Motor neuron (in vitro differentiated cells): ENCODE measurements around the gene PFKFB4. TPM values are rescaled to one million over a fixed set of nuclear protein-coding genes. Genes with fewer than 3 reads are reported as not detected.
"Not testable (repeated sequence)": the region's sequence is repeated elsewhere in the genome, so short reads cannot be mapped to it uniquely, and the experiment has no call there.

Source experiments
- ATAC-seq, 8 experiments: fragments of 200-7000 bp; cut with Tn5 transposase; replicated peaks in 6 of 8; 2 replicates each; pipeline ENCODE4 v1.8.0; 2021; ENCODE audit warnings: mild to moderate bottlenecking in 8 of 8, moderate library complexity in 8 of 8
- H3K27ac ChIP-seq, 2 donors: fragments of 250-450 bp; sonication (Bioruptor Pico); 2 replicates each; pipeline ENCODE4 v1.9.0; 2021; ENCODE audit warnings: antibody characterized with exemption in 2 of 2, mild to moderate bottlenecking in 2 of 2, moderate library complexity in 1 of 2
- H3K4me1 ChIP-seq, 2 donors: fragments of 250-450 bp; sonication (Bioruptor Pico); replicated peaks in 1 of 2; 2 replicates each; pipeline ENCODE4 v1.6.1; 2021; ENCODE audit warnings: antibody characterized with exemption in 2 of 2, mild to moderate bottlenecking in 2 of 2, moderate library complexity in 1 of 2
- H3K4me3 ChIP-seq, 5 donors: fragments of 250-450 bp; sonication (Bioruptor Pico); 2 replicates each; pipeline ENCODE4 v1.9.0; 2021; ENCODE audit warnings: antibody characterized with exemption in 5 of 5, mild to moderate bottlenecking in 5 of 5, moderate library complexity in 4 of 5
- WGBS, 10 experiments: fragments of 450-650 bp; shearing (Covaris generic); methylation state at CpG; one replicate each; pipeline ENCODE4 v1.0.0; 2022; 5-methylcytosine and 5-hydroxymethylcytosine counted together
- in situ Hi-C, 9 experiments: fragments of 400-800 bp; cut with MboI; loops; one replicate each; pipeline ENCODE4 v1.15.0; 2021; ENCODE audit warnings: low sequenced_read_pairs in 9 of 9, low pct_unique_long_range_greater_than_20kb in 2 of 9; ENCODE audit not compliant: unreplicated experiment in 9 of 9
- total RNA-seq, 8 experiments: library from RNA; unstranded; fragments of 300-600 nt; gene quantifications; 2 replicates each; pipeline versions ENCODE4 v1.2.3 to v1.2.4, GENCODE V29; 2022

Gene PFKFB4
- total RNA-seq, 8 experiments from 2014 or later = 3.1 to 36.0 (median 10.4) TPM

DNA sequence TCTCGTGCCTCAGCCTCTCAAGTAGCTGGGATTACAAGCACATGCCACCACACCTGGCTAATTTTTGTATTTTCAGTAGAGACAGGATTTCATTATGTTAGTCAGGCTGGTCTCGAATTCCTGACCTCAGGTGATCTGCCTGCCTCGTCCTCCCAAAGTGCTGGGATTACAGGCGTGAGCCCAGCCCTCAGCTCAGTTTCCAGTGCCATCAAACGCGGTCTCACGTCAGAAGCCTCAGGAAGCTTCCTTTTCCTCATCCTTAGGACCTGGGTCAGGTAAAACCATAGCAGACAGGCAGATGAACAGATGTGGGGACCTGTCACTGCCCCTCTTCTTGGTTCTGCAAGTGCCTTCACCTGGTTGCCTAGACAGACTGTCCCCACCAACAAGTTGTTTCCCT is 5.0 kb downstream of the PFKFB4 start:
- H3K4me1 ChIP-seq = peaks cover 12 to 23% of the 10 kb centered on the region in 2 donors
- ATAC-seq, in situ Hi-C loops, H3K4me3 ChIP-seq, H3K27ac ChIP-seq: not testable (repeated sequence)
- WGBS, 10 experiments = 100% methylated on average over 2 of the region's 7 CpGs; no CpG with 5 or more reads in 9 of the 10 experiments

DNA sequence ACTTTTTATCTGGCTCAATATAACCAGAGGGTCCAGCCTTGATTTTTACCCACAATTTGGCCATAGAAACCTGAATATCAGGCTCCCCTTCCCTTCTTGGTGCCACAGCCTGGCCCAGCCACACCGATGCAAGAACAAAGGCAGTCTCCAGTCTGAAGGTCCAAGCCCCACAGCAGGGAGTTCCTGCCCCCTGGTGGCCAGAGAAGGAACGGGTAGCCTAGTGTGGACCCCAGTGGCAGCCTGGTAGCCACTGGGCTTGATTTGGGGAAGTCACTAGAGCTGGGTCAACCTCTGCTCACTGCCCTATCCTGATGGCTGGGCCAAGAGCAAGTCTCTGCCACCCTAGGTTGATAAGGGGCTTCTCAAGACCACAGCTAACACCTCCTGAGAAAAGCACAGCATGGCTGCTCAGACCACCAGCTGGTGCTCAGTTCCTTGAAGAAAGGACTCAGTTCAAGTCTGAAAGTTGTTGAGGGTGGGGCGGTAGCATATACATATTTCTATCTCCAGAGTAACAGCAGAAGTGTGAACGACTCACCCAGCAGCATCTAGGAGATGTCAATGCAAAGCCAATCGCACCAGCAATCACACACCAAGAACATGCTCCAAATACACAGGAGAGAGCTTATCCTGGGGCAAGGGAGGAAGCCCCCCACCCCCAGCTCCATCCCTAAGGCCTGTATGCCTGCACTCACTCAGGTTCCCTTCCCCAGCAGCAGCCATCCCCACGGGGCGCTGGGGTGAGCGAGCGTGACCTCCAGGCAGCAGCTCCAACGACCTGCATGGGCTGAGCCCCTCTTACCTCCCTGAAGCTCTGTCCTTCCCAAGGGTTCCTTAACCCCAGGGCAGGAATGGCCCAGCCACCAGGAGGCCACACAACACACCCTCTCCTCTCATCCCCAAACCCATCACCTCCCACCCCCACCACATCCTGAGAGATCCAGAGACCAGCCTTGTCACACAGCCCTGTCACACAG is 7.6 kb downstream of the PFKFB4 start:
- peak; percentile 78 to 97 (median 92) for ATAC-seq
- in situ Hi-C loops = loop anchor here in 1 of 9 experiments (10.0 kb wide), 1 partner anchor 84 kb away; a partner anchor contains a TSS

DNA sequence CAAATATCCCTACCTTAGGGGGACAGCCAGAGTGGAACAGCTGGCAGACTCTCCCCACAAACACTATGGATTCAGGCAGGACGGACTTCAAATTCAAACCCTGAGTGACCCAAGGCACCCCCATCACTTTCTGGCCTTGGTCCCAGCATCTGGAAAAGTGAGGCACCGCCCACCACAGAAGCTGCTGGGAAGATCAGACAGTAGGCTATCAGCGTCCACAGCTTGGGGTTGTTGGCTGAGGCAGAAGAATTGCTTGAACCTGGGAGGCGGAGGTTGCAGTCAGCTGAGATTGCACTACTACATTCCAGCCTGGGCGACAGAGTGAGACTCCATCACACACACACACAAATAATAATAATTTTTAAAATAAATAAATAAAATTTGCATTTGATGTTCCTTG is 8.5 kb downstream of the PFKFB4 start:
- ATAC-seq = peak in 1 of 8 experiments; percentile 17
- Histone ChIP-seq H3K4me1 (peaks cover 0 to 2% of the 10 kb centered on the region in 2 donors), H3K4me3 (no peak overlapping the region), H3K27ac (no peak overlapping the region)
- in situ Hi-C loops = loop anchor here in 1 of 9 experiments (10.0 kb wide), 1 partner anchor 83 kb away; a partner anchor contains a TSS
- WGBS, 10 experiments = 50 to 100% (median 88%) methylated on average over 2 to 3 of the region's 5 CpGs; no CpG with 5 or more reads in 7 of the 10 experiments

More for the DNA sequence above, 7.6 kb downstream of the PFKFB4 start:
- WGBS, 10 experiments = 10 to 50% (median 43%) methylated on average over 1 to 2 of the region's 10 CpGs; no CpG with 5 or more reads in 7 of the 10 experiments
- peaks cover 0 to 2% of the 10 kb centered on the region in 2 donors for H3K4me1 ChIP-seq
- H3K27ac ChIP-seq = no peak overlapping the region
- H3K4me3 ChIP-seq = no peak overlapping the region

DNA sequence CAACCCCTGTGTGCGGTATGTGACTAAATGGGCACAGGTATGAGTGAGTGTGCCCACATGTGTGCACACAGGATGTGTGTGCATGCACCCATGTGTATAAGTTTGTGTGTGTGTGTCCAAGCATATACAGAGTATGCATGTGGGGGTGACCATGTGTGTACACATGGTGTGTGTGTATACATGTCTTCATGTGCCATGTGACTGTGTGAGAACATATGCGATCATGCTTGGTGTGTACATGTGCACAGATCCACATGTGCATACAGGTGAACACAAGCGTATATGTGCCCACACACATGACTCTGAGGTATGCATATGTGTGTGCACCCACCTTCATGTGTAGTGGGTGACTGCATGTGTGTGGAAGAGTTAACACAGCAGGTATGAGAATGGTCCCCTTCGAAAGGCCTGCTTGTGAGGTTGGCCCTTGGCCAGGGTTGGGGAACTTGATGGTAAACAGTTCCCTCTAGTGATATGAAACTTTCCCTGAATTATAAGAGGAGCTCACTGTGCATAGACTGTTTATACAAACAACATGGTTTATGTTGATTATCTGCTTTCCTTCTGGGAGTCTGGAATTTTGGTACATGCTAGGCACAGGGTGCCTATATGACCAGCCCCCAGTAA is 10.3 kb downstream of the PFKFB4 start:
- Histone ChIP-seq H3K27ac (no peak overlapping the region), H3K4me1 (peaks cover 0 to 2% of the 10 kb centered on the region in 2 donors), H3K4me3 (no peak overlapping the region)
- 17 to 100% (median 100%) methylated on average over 1 to 4 of the region's 4 CpGs; no CpG with 5 or more reads in 5 of the 10 experiments for WGBS, 10 experiments
- ATAC-seq = peak in 1 of 8 experiments; percentile 6
- in situ Hi-C loops = loop anchor here in 1 of 9 experiments (10.0 kb wide), 1 partner anchor 82 kb away; a partner anchor contains a TSS

DNA sequence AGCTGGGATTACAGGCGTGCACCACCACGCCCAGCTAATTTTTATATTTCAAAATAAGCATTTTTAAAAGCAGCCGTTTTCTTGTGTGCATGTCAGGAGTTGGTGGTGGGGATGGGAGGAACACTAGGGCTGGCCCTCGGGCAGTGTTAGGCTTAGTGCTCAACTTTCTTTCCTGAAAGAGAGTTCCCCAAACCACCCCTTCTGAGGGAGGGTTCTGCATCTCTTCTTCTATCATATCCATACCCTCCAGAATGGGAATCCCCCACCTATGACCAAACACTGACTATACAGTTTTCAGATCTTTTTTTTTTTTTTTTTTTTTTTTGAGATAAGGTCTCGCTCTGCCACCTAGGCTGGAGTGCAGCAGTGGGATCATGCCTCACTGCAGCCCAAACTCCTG is 12.5 kb downstream of the PFKFB4 start:
- ATAC-seq = peak in 2 of 8 experiments; percentile 15 to 31
- in situ Hi-C loops = loop anchor here in 1 of 9 experiments (10.0 kb wide), 1 partner anchor 79 kb away; a partner anchor contains a TSS

GRCh38 chr3:48543271-48543866 is 13.2 kb downstream of the PFKFB4 start:
- ATAC-seq = peak in 3 of 8 experiments; percentile 35 to 75 (median 62)
- Histone ChIP-seq H3K4me3 (no peak overlapping the region), H3K27ac (no peak overlapping the region), H3K4me1 (no peaks in the 10 kb centered on the region)
- in situ Hi-C loops = loop anchor here in 1 of 9 experiments (10.0 kb wide), 1 partner anchor 79 kb away; a partner anchor contains a TSS
- WGBS, 10 experiments = 0 to 100% (median 46%) methylated on average over 1 to 2 of the region's 9 CpGs; no CpG with 5 or more reads in 6 of the 10 experiments

More for the DNA sequence above, 12.5 kb downstream of the PFKFB4 start:
- H3K4me1 ChIP-seq = peaks cover 0 to 2% of the 10 kb centered on the region in 2 donors
- no peak overlapping the region for H3K4me3 ChIP-seq
- no peak overlapping the region for H3K27ac ChIP-seq
- WGBS, 10 experiments = 27 to 93% (median 75%) methylated on average over 2 to 5 of the region's 5 CpGs; no CpG with 5 or more reads in 3 of the 10 experiments

DNA sequence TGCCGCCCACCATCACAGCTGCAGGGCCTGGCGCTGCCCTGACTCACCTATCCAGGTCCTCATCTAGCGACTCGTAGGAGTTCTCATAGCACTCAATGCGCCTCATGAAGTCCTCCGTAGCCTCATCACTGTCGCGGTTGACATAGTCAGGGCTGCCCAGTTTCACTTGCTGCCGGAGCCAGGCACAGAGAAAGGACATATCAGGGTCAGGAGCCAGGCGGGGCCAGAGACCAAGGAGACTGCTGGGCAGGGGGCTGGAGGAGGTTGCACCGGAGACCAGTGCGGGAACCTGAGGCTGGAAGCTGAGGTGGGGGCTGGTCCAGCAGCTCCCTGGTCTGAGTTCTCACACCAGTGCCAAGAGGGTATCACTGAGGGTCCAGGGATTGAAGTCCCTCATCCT is 18.2 kb downstream of the PFKFB4 start:
- no peak for ATAC-seq
- H3K4me3 ChIP-seq = no peak overlapping the region
- in situ Hi-C loops = no loop called here
- H3K27ac ChIP-seq = no peak overlapping the region
- 88 to 100% (median 98%) methylated on average over 1 to 9 of the region's 12 CpGs; no CpG with 5 or more reads in 4 of the 10 experiments for WGBS, 10 experiments
- no peaks in the 10 kb centered on the region for H3K4me1 ChIP-seq

DNA sequence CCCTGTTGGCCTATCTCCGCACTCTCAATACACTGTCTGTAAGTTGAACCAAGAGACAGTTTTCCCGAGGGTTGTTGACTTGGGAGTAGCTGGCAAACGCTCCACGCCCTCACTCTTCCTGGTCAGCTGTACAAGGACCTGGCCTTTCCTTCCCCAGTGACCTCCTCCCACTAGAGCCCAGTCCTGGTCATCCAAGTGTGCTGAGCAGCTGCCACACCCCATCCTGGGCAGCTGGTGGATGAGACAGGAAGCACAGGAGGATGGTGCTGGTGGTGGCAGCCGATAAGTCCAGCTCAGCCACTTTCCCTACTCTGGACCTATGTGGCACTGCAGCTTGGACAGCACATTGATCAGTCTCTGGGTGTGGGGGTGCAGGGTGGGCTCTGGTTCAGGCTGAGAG is 19.8 kb downstream of the PFKFB4 start:
- in situ Hi-C loops = no loop called here
- Histone ChIP-seq H3K27ac (no peak overlapping the region), H3K4me3 (no peak overlapping the region), H3K4me1 (no peaks in the 10 kb centered on the region)
- WGBS, 10 experiments = 100% methylated on average over 1 to 2 of the region's 5 CpGs; no CpG with 5 or more reads in 7 of the 10 experiments
- peak in 1 of 8 experiments; percentile 62 for ATAC-seq

- ATAC-seq = no peak
- WGBS, 10 experiments = 80 to 100% (median 88%) methylated on average over 1 to 9 of the region's 19 CpGs; no CpG with 5 or more reads in 6 of the 10 experiments
- no peak overlapping the region for H3K27ac ChIP-seq
- no peaks in the 10 kb centered on the region for H3K4me1 ChIP-seq
- H3K4me3 ChIP-seq = no peak overlapping the region
- in situ Hi-C loops = no loop called here
Observed at GRCh38 chr3:48536116-48536515, 20.5 kb downstream of the PFKFB4 start.

- no peak overlapping the region for H3K4me3 ChIP-seq
- no peak overlapping the region for H3K27ac ChIP-seq
- ATAC-seq = no peak
- in situ Hi-C loops = no loop called here
- no peaks in the 10 kb centered on the region for H3K4me1 ChIP-seq
- 81 to 100% (median 93%) methylated on average over 1 to 4 of the region's 4 CpGs; no CpG with 5 or more reads in 4 of the 10 experiments for WGBS, 10 experiments
Observed at GRCh38 chr3:48535578-48535977, 21.0 kb downstream of the PFKFB4 start.

GRCh38 chr3:48532977-48533337 is 23.6 kb downstream of the PFKFB4 start:
- no peak for ATAC-seq
- Histone ChIP-seq H3K4me1 (no peaks in the 10 kb centered on the region), H3K27ac (no peak overlapping the region), H3K4me3 (no peak overlapping the region)
- in situ Hi-C loops = no loop called here
- whole genome bisulfite sequencing, 10 experiments = 0 to 100% (median 92%) methylated on average over 1 to 2 of the region's 2 CpGs; no CpG with 5 or more reads in 2 of the 10 experiments

DNA sequence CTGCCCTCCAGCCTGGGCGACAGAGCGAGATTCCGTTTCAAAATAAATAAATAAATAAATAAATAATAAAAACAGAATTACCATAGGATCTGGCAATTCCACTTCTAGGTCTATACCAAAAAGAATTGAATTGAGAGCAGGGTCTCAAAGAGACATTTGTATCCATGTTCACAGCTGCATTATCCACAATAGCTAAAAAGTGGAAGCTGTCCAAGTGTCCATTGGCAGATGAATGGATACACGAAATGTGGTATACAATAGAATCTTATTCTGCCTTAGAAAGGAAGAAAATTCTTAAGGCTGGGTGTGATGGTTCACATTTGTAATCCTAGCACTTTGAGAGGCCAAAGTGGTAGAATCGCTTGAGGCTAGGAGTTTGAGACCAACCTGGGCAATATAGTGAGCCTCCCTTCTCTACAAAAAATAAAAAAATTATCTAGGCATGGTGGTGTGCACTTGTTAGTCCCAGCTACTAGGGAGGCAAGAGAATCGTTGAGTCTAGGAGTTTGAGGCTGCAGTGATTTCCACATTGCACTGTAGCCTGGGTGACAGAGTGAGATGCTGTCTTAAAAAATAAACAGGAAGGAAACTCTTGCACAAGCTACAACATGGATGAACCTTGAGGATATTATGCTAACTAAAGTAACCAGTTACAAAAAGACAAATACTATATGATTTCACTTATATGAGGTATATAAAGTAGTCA is 24.2 kb downstream of the PFKFB4 start:
- H3K4me1 ChIP-seq = no peaks in the 10 kb centered on the region
- H3K27ac ChIP-seq = no peak overlapping the region
- 83 to 100% (median 95%) methylated on average over 1 to 6 of the region's 6 CpGs; no CpG with 5 or more reads in 1 of the 10 experiments for WGBS, 10 experiments
- in situ Hi-C loops = no loop called here
- ATAC-seq = no peak
- no peak overlapping the region for H3K4me3 ChIP-seq
